HepG2 (cell line): ENCODE data around the gene CERS1. TPM values are rescaled to one million over a fixed set of nuclear protein-coding genes. Genes with fewer than 3 reads are reported as not detected.

ENCODE experiments used
- CEBPB ChIP-seq: IDR thresholded peaks from 2 replicates; pipeline ENCODE4 v1.6.1; 2011; ENCODE audit warnings: low read depth, low read length, improper control_type of control experiment, borderline replicate concordance
- ETV5 ChIP-seq: IDR thresholded peaks from 2 replicates; pipeline ENCODE4 v1.6.1; 2018; ENCODE audit warnings: missing biosample characterization, missing genetic modification reagents, inconsistent platforms, borderline replicate concordance
- FOSL1 ChIP-seq: sonication (generic); formaldehyde crosslinking; IDR thresholded peaks from 2 replicates; pipeline ENCODE4 v1.9.0; 2021; ENCODE audit warnings: missing genetic modification reagents, borderline replicate concordance
- HOXA7 ChIP-seq: sonication (generic); formaldehyde crosslinking; IDR thresholded peaks from 2 replicates; pipeline ENCODE4 v1.8.1; 2022; ENCODE audit warnings: mild to moderate bottlenecking, missing genetic modification reagents, moderate library complexity
- KDM1A ChIP-seq: IDR thresholded peaks from 2 replicates; pipeline ENCODE4 v1.6.1; 2016; ENCODE audit warnings: missing compliant biosample characterization
- KDM4B ChIP-seq: sonication (generic); formaldehyde crosslinking; IDR thresholded peaks from 2 replicates; pipeline ENCODE4 v1.4.0; 2020; ENCODE audit warnings: missing genetic modification reagents
- MAF1 ChIP-seq: sonication (generic); formaldehyde crosslinking; IDR thresholded peaks from 2 replicates; pipeline ENCODE4 v1.5.0; 2020; ENCODE audit warnings: missing genetic modification reagents, borderline replicate concordance
- MEF2D ChIP-seq: sonication (generic); formaldehyde crosslinking; IDR thresholded peaks from 2 replicates; pipeline ENCODE4 v1.5.1; 2020; ENCODE audit warnings: mild to moderate bottlenecking, missing genetic modification reagents
- NR2C2 ChIP-seq: sonication (generic); formaldehyde crosslinking; IDR thresholded peaks from 2 replicates; pipeline ENCODE4 v1.4.0; 2020; ENCODE audit warnings: missing genetic modification reagents, mild to moderate bottlenecking, moderate library complexity, borderline replicate concordance
- SIX1 ChIP-seq: sonication (generic); formaldehyde crosslinking; IDR thresholded peaks from 2 replicates; pipeline ENCODE4 v1.4.0; 2020; ENCODE audit warnings: missing genetic modification reagents, borderline replicate concordance
- UBTF ChIP-seq: sonication (generic); formaldehyde crosslinking; IDR thresholded peaks from 2 replicates; pipeline ENCODE4 v1.4.0; 2020; ENCODE audit warnings: mild to moderate bottlenecking, missing genetic modification reagents
- ZBTB44 ChIP-seq: sonication (generic); formaldehyde crosslinking; IDR thresholded peaks from 2 replicates; pipeline ENCODE4 v1.4.0; 2020; ENCODE audit warnings: missing genetic modification reagents
- ZFP36L2 ChIP-seq: sonication (generic); formaldehyde crosslinking; IDR thresholded peaks from 2 replicates; pipeline ENCODE4 v1.4.0; 2020; ENCODE audit warnings: missing genetic modification reagents
- ZNF207 ChIP-seq: fragments of 450-650 bp; IDR thresholded peaks from 2 replicates; pipeline ENCODE4 v1.6.1; 2016; ENCODE audit warnings: antibody characterized with exemption, borderline replicate concordance
- ZNF430 ChIP-seq: sonication (generic); formaldehyde crosslinking; IDR thresholded peaks from 2 replicates; pipeline ENCODE4 v1.9.0; 2021; ENCODE audit warnings: mild to moderate bottlenecking, missing genetic modification reagents
- ZNF44 ChIP-seq: sonication (generic); formaldehyde crosslinking; IDR thresholded peaks from 2 replicates; pipeline ENCODE4 v1.5.1; 2020; ENCODE audit warnings: mild to moderate bottlenecking, missing genetic modification reagents
- ZNF496 ChIP-seq: sonication (generic); formaldehyde crosslinking; IDR thresholded peaks from 2 replicates; pipeline ENCODE4 v1.8.1; 2023; ENCODE audit warnings: mild to moderate bottlenecking, moderate library complexity, missing genetic modification reagents; ENCODE audit not compliant: insufficient replicate concordance
- ZNF816 ChIP-seq: sonication (generic); formaldehyde crosslinking; IDR thresholded peaks from 2 replicates; pipeline ENCODE4 v1.8.0; 2022; ENCODE audit warnings: missing genetic modification reagents, mild to moderate bottlenecking, borderline replicate concordance
- ZSCAN9 ChIP-seq: IDR thresholded peaks from 2 replicates; pipeline ENCODE4 v1.6.1; 2016; ENCODE audit warnings: borderline replicate concordance
- polyA plus RNA-seq, 8 experiments: library from polyadenylated mRNA; depleted of rRNA in 3 of 8; stranded (reverse) in 7 of 8; unstranded in 1 of 8; fragments of >200 nt; fragmentation: Illumina TruSeq in 4 of 8; extraction: Trizol in 4 of 8; gene quantifications; 2 replicates each; pipeline versions ENCODE4 v1.2.1 to v1.2.3, GENCODE V29; 2011 to 2016; ENCODE audit warnings: low read depth in 4 of 8, missing spikeins in 1 of 8, mixed read lengths in 1 of 8; ENCODE audit not compliant: insufficient read depth in 1 of 8
- total RNA-seq, 5 experiments: library from RNA; depleted of rRNA; stranded (reverse); fragments of >200 nt; fragmentation: Illumina TruSeq; extraction: Trizol; gene quantifications; 2 replicates each; pipeline ENCODE4 v1.2.3, GENCODE V29; 2016; ENCODE audit warnings: low read depth in 1 of 5
- TF ChIP-seq, protein P1 (sequence below): sonication (generic); formaldehyde crosslinking; IDR thresholded peaks from 2 replicates; pipeline ENCODE4 v1.8.0; 2023; ENCODE audit warnings: mild to moderate bottlenecking, missing genetic modification reagents
- TF ChIP-seq, protein P2 (sequence below): sonication (generic); formaldehyde crosslinking; IDR thresholded peaks from 2 replicates; pipeline ENCODE4 v1.4.0; 2020; ENCODE audit warnings: mild to moderate bottlenecking, missing genetic modification reagents, borderline replicate concordance

CERS1 gene
- total and polyA plus RNA-seq, 2 of the 13 experiments (the other 11 are each of a cell fraction or from before 2014, with no cell fraction given): 4.6 to 9.8 TPM

DNA sequence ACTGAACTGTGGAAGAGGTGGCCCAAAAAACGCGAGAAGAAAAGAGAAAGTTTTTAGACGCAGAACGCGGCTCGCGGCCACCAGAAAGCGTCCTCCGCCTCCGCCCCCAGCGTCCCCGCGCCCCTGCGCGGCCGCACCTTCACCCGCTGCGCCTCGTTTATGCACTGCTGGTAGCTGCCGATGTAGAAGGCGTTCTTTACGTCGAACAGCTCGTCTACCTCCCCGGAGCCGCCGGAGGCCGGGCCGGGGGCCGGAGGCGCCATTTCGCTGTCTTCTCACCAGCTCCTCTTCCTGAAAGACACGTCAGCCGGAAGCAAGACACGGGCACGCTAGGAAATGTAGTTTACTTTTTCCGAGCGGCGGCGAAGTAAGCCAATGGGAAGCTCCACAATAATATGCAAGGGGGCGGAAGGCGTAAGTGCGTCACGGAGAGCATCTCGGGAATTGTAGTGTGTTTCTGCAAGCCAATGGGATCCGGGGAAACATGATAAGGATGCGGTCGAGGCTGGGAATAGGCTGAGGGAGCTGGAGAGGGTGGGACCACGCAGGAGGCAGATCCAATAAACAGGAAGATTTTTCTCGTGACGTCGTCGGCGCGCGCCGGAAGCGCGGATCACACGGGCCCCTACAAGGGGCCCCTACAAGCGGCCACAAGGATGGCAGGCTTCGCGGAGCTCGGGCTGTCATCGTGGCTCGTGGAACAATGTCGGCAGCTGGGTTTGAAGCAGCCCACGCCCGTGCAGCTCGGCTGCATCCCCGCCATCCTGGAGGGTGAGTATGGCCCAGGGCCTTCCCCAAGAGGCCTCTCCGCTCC lies 23.3 kb upstream of the CERS1 start, which contains the start of the genes COPE and DDX49 (continued):
- TF ChIP-seq UBTF (CRISPR knock-in tag) (peak; percentile 45; the same call in 1 of the 2 replicates), MAF1 (0 out of 2 replicates have a peak, but pooled peaks have one; percentile 72), KDM4B (0 out of 2 replicates have a peak, but pooled peaks have one; percentile 48), SIX1 (no peak), ZNF44 (CRISPR knock-in tag) (no peak), ZNF207 (no peak), NR2C2 (peak; percentile 82), ZNF496 (CRISPR knock-in tag) (no peak), ZNF816 (peak; percentile 42; the same call in 1 of the 2 replicates), FOSL1 (CRISPR knock-in tag) (no peak), ZNF430 (CRISPR knock-in tag) (peak; percentile 76; the same call in 1 of the 2 replicates), HOXA7 (CRISPR knock-in tag) (no peak), ZFP36L2 (no peak), ZBTB44 (CRISPR knock-in tag) (no peak), ETV5 (CRISPR knock-in tag) (peak; percentile 86), CEBPB (no peak), ZSCAN9 (CRISPR knock-in tag) (no peak), MEF2D (CRISPR knock-in tag) (no peak), KDM1A (CRISPR knock-in tag) (no peak)
- TF ChIP-seq, protein P1, sequence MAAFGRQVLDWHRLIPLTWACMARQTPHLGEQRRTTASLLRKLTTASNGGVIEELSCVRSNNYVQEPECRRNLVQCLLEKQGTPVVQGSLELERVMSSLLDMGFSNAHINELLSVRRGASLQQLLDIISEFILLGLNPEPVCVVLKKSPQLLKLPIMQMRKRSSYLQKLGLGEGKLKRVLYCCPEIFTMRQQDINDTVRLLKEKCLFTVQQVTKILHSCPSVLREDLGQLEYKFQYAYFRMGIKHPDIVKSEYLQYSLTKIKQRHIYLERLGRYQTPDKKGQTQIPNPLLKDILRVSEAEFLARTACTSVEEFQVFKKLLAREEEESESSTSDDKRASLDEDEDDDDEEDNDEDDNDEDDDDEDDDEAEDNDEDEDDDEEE (CRISPR knock-in tag): no peak
- TF ChIP-seq, protein P2, sequence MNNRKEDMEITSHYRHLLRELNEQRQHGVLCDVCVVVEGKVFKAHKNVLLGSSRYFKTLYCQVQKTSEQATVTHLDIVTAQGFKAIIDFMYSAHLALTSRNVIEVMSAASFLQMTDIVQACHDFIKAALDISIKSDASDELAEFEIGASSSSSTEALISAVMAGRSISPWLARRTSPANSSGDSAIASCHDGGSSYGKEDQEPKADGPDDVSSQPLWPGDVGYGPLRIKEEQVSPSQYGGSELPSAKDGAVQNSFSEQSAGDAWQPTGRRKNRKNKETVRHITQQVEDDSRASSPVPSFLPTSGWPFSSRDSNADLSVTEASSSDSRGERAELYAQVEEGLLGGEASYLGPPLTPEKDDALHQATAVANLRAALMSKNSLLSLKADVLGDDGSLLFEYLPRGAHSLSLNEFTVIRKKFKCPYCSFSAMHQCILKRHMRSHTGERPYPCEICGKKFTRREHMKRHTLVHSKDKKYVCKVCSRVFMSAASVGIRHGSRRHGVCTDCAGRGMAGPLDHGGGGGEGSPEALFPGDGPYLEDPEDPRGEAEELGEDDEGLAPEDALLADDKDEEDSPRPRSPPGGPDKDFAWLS (CRISPR knock-in tag): no peak
